Measurements from ENCODE around the gene C1D. TPM values are rescaled to one million over a fixed set of nuclear protein-coding genes. Genes with fewer than 3 reads are reported as not detected.

C1D gene
- total and polyA plus RNA-seq, 2 donors (not counting 1 experiment from before 2014, with no cell fraction given), result 21.3 to 63.1 TPM

DNA sequence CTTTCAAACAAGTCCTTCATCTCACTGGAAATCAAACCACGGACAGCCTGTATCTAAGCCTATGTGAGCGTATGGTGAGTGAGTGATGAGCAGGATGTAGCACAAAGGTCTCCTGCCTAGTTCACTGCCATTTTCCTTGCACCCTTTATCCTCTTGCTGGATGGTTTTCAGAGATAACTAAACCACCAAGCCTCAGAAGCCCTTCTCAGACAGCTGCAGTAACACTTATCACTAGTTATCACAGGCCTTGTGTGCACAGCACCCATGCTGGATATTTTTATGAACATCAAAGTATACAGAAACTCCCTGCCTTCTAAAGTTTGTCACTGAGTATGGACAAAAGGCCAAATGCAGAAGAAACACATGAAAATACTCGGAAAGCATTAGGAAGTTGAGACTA is 69.5 kb downstream of the C1D start:
- Histone ChIP-seq H2AFZ (ENCODE audit: low read length) (no peak overlapping the region), H3K27ac (ENCODE audit: insufficient read depth, low read length) (no peak overlapping the region), H3K27me3 (ENCODE audit: control insufficient read depth, insufficient read depth, low read length) (no peaks in the 10 kb centered on the region), H3K4me3 (replicated peaks in 1 of 4; ENCODE audit: control extremely low read depth in 1 of 4, insufficient read depth in 1 of 4, low read depth in 3 of 4, low read length in 4 of 4) (no peak overlapping the region), H3K9me3 (ENCODE audit: control insufficient read depth, insufficient read depth, low read depth, low read length) (no peaks in the 10 kb centered on the region), H3K4me2 (ENCODE audit: extremely low read depth, insufficient read depth, low read length) (no peak overlapping the region), H4K20me1 (ENCODE audit: control insufficient read depth, extremely low read depth, insufficient read depth, low read length) (no peaks in the 10 kb centered on the region), H3K9ac (ENCODE audit: insufficient read depth, low read length) (no peak overlapping the region), H3K36me3 (ENCODE audit: control insufficient read depth, insufficient read depth, low read length) (no peaks in the 10 kb centered on the region), H3K4me1 (ENCODE audit: control insufficient read depth, extremely low read depth, insufficient read depth, low read length) (peaks cover 4% of the 10 kb centered on the region), H3K79me2 (ENCODE audit: control insufficient read depth, insufficient read depth, low read length) (no peaks in the 10 kb centered on the region)
- no peak for DNase-seq (ENCODE audit: low read depth in 2 of 2)
- TF ChIP-seq EZH2 (IDR thresholded peaks at IDR 0.05; ENCODE audit: low read length, missing control alignments) (no peak), CTCF (conservative IDR thresholded peaks at IDR 0.05 in 1 of 2, IDR thresholded peaks at IDR 0.05 in 1 of 2; ENCODE audit: low read depth in 1 of 2, low read length in 2 of 2) (no peak)

GRCh38 chr2:67991456-67991855 is 71.3 kb downstream of the C1D start:
- Histone ChIP-seq H3K27me3 (ENCODE audit: control insufficient read depth, insufficient read depth, low read length) (no peaks in the 10 kb centered on the region), H4K20me1 (ENCODE audit: control insufficient read depth, extremely low read depth, insufficient read depth, low read length) (no peaks in the 10 kb centered on the region), H3K79me2 (ENCODE audit: control insufficient read depth, insufficient read depth, low read length) (no peaks in the 10 kb centered on the region), H3K4me2 (ENCODE audit: extremely low read depth, insufficient read depth, low read length) (no peak overlapping the region), H3K36me3 (ENCODE audit: control insufficient read depth, insufficient read depth, low read length) (no peaks in the 10 kb centered on the region), H3K27ac (ENCODE audit: insufficient read depth, low read length) (no peak overlapping the region), H3K9ac (ENCODE audit: insufficient read depth, low read length) (no peak overlapping the region), H2AFZ (ENCODE audit: low read length) (no peak overlapping the region), H3K9me3 (ENCODE audit: control insufficient read depth, insufficient read depth, low read depth, low read length) (no peaks in the 10 kb centered on the region), H3K4me3 (replicated peaks in 1 of 4; ENCODE audit: control extremely low read depth in 1 of 4, insufficient read depth in 1 of 4, low read depth in 3 of 4, low read length in 4 of 4) (no peak overlapping the region), H3K4me1 (ENCODE audit: control insufficient read depth, extremely low read depth, insufficient read depth, low read length) (no peaks in the 10 kb centered on the region)
- DNase-seq (ENCODE audit: low read depth in 2 of 2), result no peak
- TF ChIP-seq CTCF (conservative IDR thresholded peaks at IDR 0.05 in 1 of 2, IDR thresholded peaks at IDR 0.05 in 1 of 2; ENCODE audit: low read depth in 1 of 2, low read length in 2 of 2), result no peak
- TF ChIP-seq EZH2 (IDR thresholded peaks at IDR 0.05; ENCODE audit: low read length, missing control alignments), result no peak

Other genes with a start within 250 kb of the C1D start
- gene PNO1, start 94.9 kb upstream of the C1D start, total RNA-seq, result 12.9 and 14.4 TPM in 2 replicates
- gene PNO1, start 94.9 kb upstream of the C1D start, polyA plus RNA-seq, result 13.4 and 18.1 TPM in 2 replicates
- 18.0 and 22.8 TPM in 2 replicates for gene PPP3R1, start 189.5 kb upstream of the C1D start, total RNA-seq
- 46.1 and 51.3 TPM in 2 replicates for gene PPP3R1, start 189.5 kb upstream of the C1D start, polyA plus RNA-seq

Measured in fibroblast of lung (primary cell).